Neural cell (in vitro differentiated cells): Measurements from ENCODE around the gene TMEM121.
"Not testable (repeated sequence)": the region's sequence is repeated elsewhere in the genome, so short reads cannot be mapped to it uniquely, and the experiment has no call there.

Source experiments
- CTCF ChIP-seq: fragments of 450-650 bp; IDR thresholded peaks from 2 replicates; pipeline ENCODE4 v1.5.1; 2014; ENCODE audit warnings: antibody characterized with exemption, mild to moderate bottlenecking, moderate library complexity; ENCODE audit not compliant: poor library complexity, severe bottlenecking
- SMC3 ChIP-seq: fragments of 450-650 bp; conservative IDR thresholded peaks from 2 replicates; pipeline ENCODE4 v1.6.1; 2014; ENCODE audit warnings: antibody characterized with exemption, mild to moderate bottlenecking, moderate library complexity; ENCODE audit not compliant: poor library complexity
- TAF1 ChIP-seq: IDR thresholded peaks from 2 replicates; pipeline ENCODE4 v1.6.1; 2012; ENCODE audit warnings: low read depth

GRCh38 chr14:105560048-105560669 is 33.8 kb downstream of the TMEM121 start:
- not testable (repeated sequence) for TF ChIP-seq CTCF, SMC3, TAF1
